GM18868 (cell line): ENCODE data around the gene SWAP70.
"Not testable (repeated sequence)": the region's sequence is repeated elsewhere in the genome, so short reads cannot be mapped to it uniquely, and the experiment has no call there.

ENCODE experiments used
- ATAC-seq: cut with Tn5 transposase; IDR thresholded peaks from one replicate; pipeline ENCODE4 v1.9.1; 2021; ENCODE audit warnings: mild to moderate bottlenecking, moderate library complexity; ENCODE audit not compliant: unreplicated experiment

The SWAP70 gene

DNA sequence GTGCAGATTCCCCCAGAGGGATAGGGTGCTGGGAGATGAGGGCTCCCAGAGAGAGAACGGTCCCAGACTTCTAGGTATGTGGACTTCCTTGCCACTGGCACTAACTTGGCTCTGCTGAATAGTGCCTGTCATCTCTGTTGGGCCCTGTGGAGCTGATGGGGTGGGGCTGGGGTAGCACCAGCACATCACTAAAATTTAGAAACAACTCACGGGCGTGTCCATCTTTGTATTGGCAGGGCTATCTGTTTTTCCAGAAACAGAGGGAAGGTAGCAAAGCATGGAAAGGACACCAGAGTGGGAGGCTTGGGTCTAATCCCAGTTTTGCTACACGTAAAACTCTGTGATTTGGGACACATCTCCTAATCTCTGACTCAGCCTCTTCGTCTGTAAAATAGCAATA, 25.8 kb downstream of the SWAP70 start:
- ATAC-seq: no peak

DNA sequence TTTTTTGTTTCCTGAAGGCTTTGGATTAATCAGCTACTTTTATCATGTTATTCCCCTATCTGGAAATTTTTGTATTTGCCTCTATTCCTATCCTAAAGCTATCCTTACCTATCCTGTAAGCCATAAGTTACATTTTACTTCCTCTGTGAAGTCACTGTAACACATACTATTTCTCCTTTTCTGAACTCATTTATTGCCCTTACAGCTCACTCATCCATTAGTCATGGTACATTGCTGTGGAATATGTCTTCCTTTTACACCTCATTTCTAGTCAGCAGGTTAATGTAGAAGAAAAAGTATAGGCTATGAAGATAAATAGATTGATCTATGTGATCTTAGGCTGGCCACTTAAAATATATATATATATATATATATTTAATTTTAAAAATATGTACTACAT, 28.0 kb downstream of the SWAP70 start:
- no peak for ATAC-seq

DNA sequence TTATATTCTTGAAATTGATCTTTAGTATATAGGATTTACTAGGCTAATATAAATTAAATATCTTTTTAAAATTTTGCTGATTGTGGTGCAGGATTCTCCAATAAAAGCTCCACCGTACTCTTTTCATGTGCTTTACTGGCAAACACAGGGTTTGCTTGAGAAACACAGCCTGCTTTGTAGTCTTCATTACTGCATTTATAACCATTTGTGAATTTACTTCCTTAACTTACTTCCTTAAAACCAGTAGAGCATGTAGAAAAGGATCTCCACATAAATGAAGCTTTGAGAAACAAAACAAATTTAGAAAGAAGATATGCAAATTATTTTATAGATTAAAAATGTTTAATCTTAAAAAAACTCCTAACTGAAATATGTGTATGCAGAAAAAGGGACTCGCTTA, 28.8 kb downstream of the SWAP70 start:
- ATAC-seq: no peak

DNA sequence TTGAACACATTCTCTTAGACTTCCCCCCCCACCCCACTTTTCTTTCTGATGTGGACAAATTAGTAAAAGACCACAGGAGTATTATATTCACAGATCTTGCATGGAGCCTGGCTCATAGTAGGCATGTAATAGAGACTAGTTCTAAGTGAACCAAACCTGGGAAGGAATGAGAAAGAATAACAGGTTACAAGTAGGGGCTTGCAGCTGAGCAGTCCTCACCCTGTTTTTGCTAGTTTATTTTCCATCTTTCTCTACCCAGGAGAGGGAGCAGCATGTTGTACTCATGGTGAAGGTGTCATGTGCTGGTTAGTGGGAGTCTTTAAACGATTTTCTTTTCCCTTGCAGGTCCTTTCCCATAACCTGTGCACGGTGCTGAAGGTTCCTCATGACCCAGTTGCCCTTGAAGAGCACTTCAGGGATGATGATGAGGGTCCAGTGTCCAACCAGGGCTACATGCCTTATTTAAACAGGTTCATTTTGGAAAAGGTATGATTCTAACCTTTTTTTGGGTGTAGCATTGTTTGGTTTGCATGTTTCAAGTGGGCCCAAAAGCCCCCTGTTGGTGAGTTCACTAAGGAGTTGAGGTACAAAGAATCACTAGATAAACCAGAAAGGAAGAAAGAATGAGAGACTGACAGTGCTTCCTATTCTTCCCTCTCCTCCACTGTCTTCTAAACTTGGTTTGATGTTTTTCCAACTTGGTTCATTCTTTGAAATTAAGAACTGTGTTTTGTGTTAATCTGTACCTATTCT, 30.1 kb downstream of the SWAP70 start:
- no peak for ATAC-seq

DNA sequence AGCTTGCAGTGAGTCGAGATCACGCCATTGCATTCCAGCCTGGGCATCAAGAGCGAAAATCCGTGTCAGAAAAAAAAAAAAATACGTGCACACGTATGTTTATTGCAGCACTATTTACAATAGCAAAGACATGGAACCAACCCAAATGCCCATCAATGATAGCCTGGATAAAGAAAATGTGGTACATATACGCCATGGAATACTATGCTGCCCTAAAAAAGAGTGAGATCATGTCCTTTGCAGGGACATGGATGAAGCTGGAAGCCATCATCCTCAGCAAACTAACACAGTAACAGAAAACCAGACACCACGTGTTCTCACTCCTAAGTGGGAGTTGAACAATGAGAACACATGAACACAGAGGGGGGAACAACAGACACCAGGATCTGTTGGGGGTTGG, 31.4 kb downstream of the SWAP70 start:
- ATAC-seq: not testable (repeated sequence)

DNA sequence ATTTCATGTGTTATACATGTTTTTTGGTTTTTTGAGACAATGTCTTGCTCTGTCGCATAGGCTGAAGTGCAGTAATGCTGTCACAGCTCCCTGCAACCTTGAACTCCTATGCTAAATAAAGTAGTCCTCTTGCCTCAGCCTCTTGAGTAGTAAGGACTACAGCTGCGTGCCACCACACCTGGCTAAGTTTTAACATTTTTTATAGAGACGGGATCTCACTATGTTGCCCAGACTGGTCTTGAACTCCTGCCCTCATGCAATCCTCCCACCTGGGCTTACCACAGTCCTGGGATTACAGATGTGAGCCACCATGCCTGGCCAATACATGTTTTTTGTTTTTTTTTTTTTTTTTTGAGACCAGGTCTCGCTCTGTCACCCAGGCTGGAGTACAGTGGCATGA, 33.9 kb downstream of the SWAP70 start:
- ATAC-seq: no peak

DNA sequence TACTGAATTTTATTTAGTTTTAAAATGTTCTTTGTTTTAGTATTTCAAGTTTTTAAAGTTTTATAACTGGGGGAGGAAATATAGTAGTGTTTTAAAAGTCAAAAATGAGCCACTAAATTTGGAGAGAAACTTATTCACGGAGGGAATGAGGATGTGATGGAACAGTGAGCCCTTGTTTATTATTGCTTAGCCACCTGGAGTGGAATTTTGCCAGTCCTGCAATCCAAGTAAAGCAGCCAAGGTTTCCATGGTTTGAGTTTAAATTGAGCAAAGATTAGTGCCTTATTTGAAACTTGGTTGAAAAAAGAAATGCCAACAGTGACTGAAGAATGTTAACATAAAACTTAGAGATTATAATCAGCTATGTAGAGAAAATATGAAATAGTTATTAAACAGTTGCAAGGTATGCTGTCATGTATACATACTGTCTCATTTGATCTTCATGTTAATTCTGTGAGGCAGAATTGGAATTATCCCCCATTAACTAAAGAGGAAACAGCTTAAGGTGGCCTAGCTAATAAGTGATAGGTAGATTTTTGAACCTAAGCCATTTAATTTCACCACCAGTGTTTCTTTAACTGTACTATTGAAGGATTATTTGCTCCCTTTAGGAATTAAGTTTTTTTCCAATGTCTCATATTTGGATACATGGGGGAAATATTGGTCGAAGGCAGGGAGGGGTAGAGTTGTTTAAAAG, 36.4 kb downstream of the SWAP70 start:
- no peak for ATAC-seq

DNA sequence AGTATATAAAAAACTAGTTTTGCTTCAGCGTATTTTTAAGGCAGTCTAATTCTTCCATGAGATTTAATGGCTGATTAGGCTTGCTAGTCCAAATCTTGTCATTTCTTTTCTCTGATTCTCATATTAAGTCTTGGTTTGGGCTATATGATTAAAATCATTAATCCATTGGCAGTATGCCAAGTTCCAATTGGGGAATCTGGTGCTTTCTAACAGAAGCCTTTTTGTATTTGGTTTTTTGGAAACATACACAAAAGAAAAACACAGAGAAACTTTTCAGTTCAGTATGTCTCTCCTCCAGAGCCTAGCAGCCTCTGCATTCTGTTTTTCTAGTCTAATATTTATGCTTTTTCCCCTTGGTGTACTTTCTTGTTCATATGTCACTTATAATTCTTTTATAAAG, 37.9 kb downstream of the SWAP70 start:
- ATAC-seq: no peak

DNA sequence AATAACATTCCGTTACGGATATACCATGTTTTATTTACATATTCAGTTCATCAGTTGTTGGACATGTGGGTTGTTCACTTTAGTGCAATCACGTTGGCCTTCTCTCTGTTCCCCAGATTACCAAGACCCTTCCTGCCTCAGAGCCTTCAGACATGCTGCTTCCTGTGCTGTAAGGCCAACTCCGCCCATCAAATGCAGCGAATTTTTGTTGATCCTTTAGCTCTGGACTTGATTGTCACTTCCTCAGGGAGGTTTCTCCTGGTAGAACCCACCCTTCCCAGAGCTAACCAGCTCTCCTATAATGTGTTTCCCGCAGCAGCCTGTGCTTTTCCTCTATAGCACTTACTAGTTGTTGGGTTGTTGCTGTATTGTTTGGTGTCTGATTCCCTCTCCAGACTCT, 39.4 kb downstream of the SWAP70 start:
- no peak for ATAC-seq

DNA sequence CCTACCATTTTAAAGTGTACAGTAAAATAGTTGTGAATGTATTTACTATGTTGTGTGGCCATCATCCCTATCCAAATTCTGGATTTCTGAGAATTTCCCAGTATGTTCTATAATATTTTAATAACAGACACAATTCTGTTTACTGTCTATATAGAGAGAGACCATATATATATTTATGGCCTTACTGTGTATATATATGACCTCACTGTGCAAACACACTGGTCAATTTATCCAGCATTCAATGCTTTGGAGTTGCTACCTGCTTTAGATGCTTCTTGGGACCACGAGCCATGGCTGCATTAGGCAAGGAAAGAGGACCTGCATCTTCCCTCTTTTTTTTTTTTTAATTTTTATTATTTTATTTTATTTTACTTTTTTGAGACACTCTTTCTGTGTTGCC, 40.2 kb downstream of the SWAP70 start:
- ATAC-seq: no peak

DNA sequence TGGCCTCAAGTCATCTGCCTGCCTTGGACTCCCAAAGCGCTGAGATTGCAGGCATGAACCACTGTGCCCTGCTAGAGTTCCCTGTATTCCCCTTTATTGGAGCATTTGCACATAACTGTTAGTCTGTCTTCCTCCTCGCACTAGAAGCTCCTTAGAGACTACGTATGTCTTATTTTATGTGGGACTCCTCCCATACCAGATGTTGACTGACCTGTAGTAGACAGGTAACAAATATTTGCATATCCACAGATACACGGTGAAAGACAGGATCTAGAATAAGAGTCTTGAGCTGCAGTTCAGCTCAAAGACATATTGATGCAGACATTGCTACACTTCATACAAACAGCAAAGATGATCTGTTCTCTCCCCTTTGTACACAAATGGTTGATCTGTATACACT, 40.7 kb downstream of the SWAP70 start:
- ATAC-seq: no peak

DNA sequence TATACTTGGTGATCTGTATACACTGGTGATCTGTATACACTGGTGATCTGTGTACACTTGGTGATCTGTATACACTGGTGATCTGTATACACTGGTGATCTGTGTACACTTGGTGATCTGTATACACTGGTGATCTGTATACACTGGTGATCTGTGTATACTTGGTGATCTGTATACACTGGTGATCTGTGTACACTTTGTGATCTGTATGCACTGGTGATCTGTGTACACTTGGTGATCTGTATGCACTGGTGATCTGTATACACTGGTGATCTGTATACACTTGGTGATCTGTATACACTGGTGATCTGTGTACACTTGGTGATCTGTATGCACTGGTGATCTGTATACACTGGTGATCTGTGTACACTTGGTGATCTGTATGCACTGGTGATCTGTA, 41.5 kb downstream of the SWAP70 start:
- not testable (repeated sequence) for ATAC-seq

DNA sequence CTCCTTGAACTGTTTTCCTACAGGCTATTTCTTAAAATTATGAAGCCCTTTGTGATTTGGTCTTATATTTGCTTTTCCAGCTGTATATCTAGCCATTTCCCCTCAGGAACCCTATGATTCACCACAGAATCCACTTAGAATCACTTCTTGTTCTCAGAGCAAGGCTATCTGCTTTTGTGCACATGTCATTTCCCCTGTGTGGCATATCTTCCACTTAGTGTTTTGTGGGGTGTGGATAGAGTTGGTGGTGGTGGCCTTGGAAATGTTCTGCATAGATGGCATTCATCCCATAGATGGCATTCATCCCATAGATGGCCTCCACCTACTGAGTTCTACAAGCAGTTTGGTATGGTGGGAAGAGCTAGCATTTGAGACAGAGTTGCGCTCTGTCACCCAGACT, 44.7 kb downstream of the SWAP70 start:
- ATAC-seq: no peak

DNA sequence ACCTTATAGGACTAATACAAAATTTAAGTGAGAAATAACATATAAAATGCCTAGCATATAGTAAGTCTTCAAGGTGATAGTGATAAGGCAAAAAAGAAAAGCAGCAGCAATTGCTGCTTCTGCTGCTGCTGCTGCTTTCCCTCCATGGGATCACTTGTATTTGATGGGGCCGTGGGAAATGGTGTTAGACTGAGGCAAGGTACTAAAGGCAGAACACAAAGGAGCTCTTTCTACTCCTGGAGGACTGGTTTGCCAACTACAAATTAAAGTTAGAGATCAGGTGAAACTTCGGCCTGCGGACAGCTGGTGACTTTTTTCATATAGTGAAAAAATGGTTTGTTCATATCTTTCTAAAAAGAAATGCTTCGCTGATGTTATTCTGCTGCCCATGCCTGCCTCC, 46.3 kb downstream of the SWAP70 start:
- ATAC-seq: no peak

DNA sequence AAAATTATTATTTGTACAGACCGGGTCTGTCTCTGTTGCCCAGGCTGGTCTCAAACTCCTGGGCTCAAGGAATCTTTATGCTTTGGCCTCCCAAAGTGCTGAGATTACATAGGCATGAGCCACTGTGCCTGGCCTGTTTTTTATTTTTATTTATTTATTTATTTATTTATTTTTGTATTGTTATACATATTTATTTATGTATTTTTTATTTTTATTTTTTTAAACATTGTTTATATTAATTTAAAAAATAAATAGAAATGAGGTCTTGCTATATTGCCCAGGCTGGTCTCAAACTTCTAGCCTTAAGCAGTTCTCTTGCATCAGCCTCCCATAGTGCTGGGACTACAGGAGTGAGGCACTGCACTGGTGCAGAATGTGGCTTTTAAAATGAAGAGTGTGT, 47.0 kb downstream of the SWAP70 start:
- no peak for ATAC-seq

DNA sequence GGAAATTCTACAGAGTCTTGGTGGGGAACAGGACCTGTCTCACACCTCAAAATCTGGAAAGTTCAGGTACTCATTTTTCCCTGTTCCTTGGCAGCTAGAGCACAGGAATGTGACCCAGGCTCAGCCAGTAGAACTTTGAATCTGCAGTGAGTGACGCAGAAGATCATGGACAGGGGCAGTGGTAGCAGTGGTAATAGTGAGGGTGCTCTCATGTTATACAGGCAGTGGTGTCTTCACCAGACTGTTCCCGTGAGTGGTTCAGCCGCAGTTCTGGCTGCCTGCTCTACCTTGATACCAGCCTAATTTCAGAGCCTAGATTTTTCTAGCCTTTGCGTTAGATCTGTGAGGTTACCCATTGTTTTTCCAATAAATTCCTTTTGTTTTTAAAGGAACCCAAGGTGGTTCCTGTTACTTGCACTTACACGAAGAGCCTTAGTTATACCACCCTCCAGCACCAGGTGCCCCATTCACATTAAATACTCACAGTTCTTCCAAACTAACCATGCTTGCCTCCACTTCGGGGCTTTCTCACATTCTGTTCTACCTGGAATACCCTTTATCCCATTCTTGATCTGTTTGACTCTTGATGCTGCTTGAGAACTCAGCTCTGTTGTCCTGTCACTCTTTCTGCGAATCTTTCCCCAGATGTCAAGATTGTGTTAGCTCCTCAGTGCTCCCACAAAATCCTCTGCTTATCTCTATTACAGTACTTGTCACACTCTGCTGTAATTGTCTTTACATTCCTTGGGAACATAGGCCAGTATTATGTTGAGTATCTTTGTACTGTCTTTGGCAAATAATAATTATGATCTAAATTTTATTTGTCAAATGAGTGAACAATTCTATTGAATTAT, 47.8 kb downstream of the SWAP70 start:
- no peak for ATAC-seq

DNA sequence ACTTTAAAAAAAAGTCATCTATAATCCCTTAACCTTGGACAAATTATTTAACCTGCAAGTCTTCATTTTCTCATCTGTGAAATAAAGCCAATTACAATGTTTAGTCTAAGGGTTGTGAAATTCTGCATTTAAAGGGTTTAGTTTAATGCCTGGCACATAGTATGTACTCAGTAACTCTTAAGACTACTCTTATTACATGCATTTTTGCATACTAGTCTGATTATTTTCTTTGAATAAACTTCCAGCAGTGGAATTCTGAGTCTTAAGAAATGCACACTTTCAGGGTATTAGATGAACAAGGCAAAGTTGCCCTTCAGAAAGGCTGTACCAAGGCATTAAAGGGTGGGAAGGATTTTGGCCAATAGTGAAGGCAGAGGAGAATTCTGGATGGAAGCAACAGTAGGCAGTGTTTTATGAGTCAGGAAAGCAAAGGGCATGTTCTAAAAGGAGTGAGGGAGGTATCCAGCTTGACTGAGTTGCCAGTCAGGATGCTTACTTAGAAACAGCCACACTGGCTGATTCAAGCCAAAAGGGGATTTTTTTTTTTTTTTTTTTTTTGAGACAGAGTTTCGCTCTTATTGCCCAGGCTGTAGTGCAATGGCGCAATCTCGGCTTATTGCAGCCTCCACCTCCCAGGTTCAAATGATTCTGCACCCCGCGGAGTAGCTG, 50.5 kb downstream of the SWAP70 start:
- no peak for ATAC-seq

DNA sequence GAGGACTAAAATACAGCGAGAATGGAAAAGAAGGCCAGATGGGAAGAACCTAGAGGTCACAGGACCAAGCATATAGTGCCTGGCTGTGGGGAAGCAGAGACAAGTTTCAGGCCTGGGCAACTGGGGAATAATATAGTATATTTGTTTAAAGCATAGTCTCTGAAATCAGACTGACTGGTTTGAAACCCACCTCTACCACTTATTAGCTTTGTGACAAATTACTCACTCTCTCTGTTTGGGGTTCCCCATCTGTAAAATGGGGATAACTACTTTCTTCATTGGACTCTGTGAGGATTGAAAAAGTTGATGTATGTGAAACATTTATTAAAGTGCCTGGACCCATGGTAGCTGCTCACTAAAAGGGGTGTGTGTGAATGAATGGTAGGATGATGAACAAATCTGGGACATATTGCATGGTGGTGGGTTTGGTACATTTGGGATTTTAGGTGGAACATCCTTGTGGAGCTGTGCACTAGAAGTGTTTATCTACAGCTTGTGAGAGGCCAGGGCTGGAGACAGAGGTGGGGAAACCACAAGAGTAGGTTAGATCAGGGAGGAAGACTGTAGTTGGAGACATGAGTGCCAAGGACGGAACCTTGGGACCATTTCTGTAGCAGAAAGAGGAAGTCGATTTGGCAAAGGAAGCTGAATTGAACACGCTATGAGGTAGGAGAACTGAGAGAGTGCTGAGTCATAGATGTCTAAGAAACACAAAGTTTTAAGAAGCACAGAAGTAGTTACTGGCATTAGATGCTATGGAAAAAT, 52.6 kb downstream of the SWAP70 start:
- peak; percentile 80 for ATAC-seq

DNA sequence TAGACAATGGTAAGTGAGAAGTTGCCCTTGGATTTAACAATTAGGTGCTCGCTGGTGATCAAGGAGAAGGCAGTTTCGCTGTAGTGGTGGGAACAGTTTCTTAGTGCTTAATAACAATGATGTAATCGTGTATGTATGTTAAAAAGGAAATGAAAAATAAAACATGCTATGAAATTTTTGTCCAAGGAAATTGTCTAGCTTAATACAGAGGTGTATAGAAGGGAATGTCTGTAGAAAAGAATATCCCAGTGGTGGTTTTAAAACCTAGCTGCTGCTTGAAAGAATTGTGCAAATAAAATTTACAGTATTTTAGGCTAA, 53.1 kb downstream of the SWAP70 start:
- no peak for ATAC-seq

DNA sequence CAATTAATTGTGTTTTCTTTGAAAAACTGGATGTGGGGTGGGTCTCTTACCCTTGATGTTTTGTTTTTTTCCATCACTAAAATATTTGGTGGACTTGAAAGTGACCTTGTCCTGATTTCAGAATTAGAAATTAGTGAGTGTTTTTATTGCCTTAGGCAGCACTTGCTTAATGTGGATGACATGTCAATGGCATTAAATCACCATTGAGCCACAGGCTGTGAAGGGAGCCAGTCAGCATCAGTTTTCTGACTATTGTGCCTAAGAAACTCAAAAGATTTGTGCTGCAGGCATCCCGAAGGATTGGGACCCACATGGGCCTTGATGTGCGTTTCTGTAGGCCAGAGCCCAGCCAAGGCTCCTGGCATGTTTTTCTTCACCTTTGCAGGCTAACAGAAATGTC, 53.8 kb downstream of the SWAP70 start:
- ATAC-seq: no peak

DNA sequence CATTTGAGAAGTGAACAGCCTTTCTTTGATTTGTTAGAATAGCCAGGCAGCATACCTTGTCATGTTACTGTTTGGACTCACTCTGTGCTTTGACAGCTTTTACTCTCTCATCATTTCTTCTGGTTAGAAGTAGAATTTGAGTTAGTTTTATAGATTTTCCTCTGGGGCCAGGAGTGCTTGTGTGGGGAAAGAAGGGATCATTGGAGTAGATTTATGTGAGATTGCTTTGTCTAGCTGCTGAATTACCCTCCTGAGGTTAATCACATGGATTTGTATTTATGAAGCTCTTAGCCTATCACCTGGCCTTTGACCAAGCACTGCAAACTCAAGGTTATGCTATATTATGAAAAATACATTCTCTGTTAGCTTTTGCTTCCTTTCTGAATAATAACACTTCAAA, 54.3 kb downstream of the SWAP70 start:
- no peak for ATAC-seq
